SK-N-SH (cell line): ENCODE results near the gene PAAF1. TPM values are rescaled to one million over a fixed set of nuclear protein-coding genes. Genes with fewer than 3 reads are reported as not detected.

Experiments
- CTCF ChIA-PET: fragments of 300-600, 350-600 bp; formaldehyde crosslinking; extraction: SDS; loops from one replicate; lab custom pipeline; 2021; lab: Yijun Ruan, JAX
- POLR2A ChIA-PET: fragments of 350-600 bp; sonication (Branson Sonifier 250); formaldehyde crosslinking; extraction: SDS; loops from one replicate; lab custom pipeline; 2020; ENCODE audit warnings: antibody characterized with exemption, inconsistent platforms; lab: Yijun Ruan, JAX
- DNase-seq: peaks from one replicate; pipeline ENCODE4 v3.0.0; 2012
- H2AFZ ChIP-seq: fragments of 200-600 bp; sonication (generic); 2 replicates; pipeline ENCODE4 v1.8.1; 2016; ENCODE audit warnings: antibody characterized with exemption, mild to moderate bottlenecking, low read depth
- H3F3A ChIP-seq: fragments of 200-600 bp; sonication (generic); replicated peaks from 2 replicates; pipeline ENCODE3; 2016; ENCODE audit warnings: antibody characterized with exemption, mild to moderate bottlenecking; ENCODE audit not compliant: insufficient read depth
- H3K27ac ChIP-seq, 2 experiments: fragments of 200-500 bp in 1 of 2; fragments of 200-600 bp in 1 of 2; sonication (Bioruptor generic) in 1 of 2; sonication (generic), shearing (Covaris generic) in 1 of 2; 2 replicates each; pipeline versions ENCODE4 v1.5.1 to v1.6.1; 2014 to 2016; ENCODE audit warnings: low read depth in 2 of 2, inconsistent platforms in 1 of 2, low read length in 1 of 2, mild to moderate bottlenecking in 1 of 2, mixed read lengths in 1 of 2
- H3K27me3 ChIP-seq: fragments of 200-600 bp; sonication (generic), shearing (Covaris generic); 2 replicates; pipeline ENCODE4 v1.6.1; 2016; ENCODE audit warnings: mixed run types; ENCODE audit not compliant: insufficient read depth
- H3K36me3 ChIP-seq, 2 experiments: fragments of 200-500 bp in 1 of 2; fragments of 200-600 bp in 1 of 2; sonication (Bioruptor generic) in 1 of 2; sonication (generic) in 1 of 2; replicated peaks in 1 of 2; 2 replicates each; pipeline versions ENCODE3 to v1.5.1; 2014 to 2016; ENCODE audit warnings: low read length in 1 of 2, mild to moderate bottlenecking in 1 of 2; ENCODE audit not compliant: insufficient read depth in 2 of 2, control insufficient read depth in 1 of 2
- H3K4me1 ChIP-seq, 2 experiments: fragments of 200-500 bp in 1 of 2; fragments of 200-600 bp in 1 of 2; sonication (Bioruptor generic) in 1 of 2; sonication (generic), shearing (Covaris generic) in 1 of 2; 2 replicates each; pipeline versions ENCODE4 v1.5.1 to v1.6.1; 2014 to 2016; ENCODE audit warnings: low read depth in 1 of 2, low read length in 1 of 2, mixed run types in 1 of 2; ENCODE audit not compliant: insufficient read depth in 2 of 2, control insufficient read depth in 1 of 2
- H3K4me2 ChIP-seq: fragments of 200-600 bp; sonication (generic), shearing (Covaris generic); 2 replicates; pipeline ENCODE4 v1.6.1; 2017; ENCODE audit warnings: mixed run types
- H3K4me3 ChIP-seq, 2 experiments: fragments of 200-500 bp in 1 of 2; fragments of 200-600 bp in 1 of 2; sonication (Bioruptor generic) in 1 of 2; sonication (generic), shearing (Covaris generic) in 1 of 2; 2 replicates each; pipeline versions ENCODE4 v1.5.1 to v1.8.1; 2014 to 2016; ENCODE audit warnings: low read depth in 2 of 2, inconsistent platforms in 1 of 2, low read length in 1 of 2, mild to moderate bottlenecking in 1 of 2, mixed read lengths in 1 of 2, moderate library complexity in 1 of 2
- H3K79me2 ChIP-seq: fragments of 200-600 bp; sonication (generic); 2 replicates; pipeline ENCODE4 v1.8.1; 2017; ENCODE audit warnings: mild to moderate bottlenecking; ENCODE audit not compliant: insufficient read depth
- H3K9ac ChIP-seq: fragments of 200-600 bp; sonication (generic); 2 replicates; pipeline ENCODE4 v1.6.1; 2017; ENCODE audit warnings: mixed run types
- H3K9me2 ChIP-seq: fragments of 200-600 bp; sonication (generic); 2 replicates; pipeline ENCODE4 v1.6.1; 2017; ENCODE audit warnings: mixed run types
- H3K9me3 ChIP-seq: fragments of 200-600 bp; sonication (generic); 2 replicates; pipeline ENCODE4 v1.6.1; 2017; ENCODE audit warnings: mixed run types, mild to moderate bottlenecking, moderate library complexity
- H4K20me1 ChIP-seq: fragments of 200-600 bp; sonication (generic); 2 replicates; pipeline ENCODE4 v1.6.1; 2017; ENCODE audit warnings: mild to moderate bottlenecking, mixed run types; ENCODE audit not compliant: insufficient read depth
- CHD2 ChIP-seq: fragments of 150-350 bp; IDR thresholded peaks from 2 replicates; pipeline ENCODE4 v1.6.1; 2018; ENCODE audit warnings: low read length; ENCODE audit not compliant: partially characterized antibody
- CTCF ChIP-seq: fragments of 200-600 bp; sonication (generic); IDR thresholded peaks from 2 replicates; pipeline ENCODE4 v1.6.1; 2017; ENCODE audit warnings: antibody characterized with exemption, mild to moderate bottlenecking, moderate library complexity
- ELF1 ChIP-seq: IDR thresholded peaks from 2 replicates; pipeline ENCODE4 v1.4.0; 2012
- FOXM1 ChIP-seq: IDR thresholded peaks from 2 replicates; pipeline ENCODE4 v1.4.0; 2012; ENCODE audit warnings: low read depth, mild to moderate bottlenecking
- MAX ChIP-seq: IDR thresholded peaks from 2 replicates; pipeline ENCODE4 v1.4.0; 2012; ENCODE audit warnings: low read depth
- MEF2A ChIP-seq: IDR thresholded peaks from 2 replicates; pipeline ENCODE4 v1.4.0; 2012; ENCODE audit warnings: low read depth, borderline replicate concordance
- MXI1 ChIP-seq: IDR thresholded peaks from 2 replicates; pipeline ENCODE4 v1.6.1; 2012; ENCODE audit warnings: mild to moderate bottlenecking, low read depth, low read length, improper control_type of control experiment
- PBX3 ChIP-seq: IDR thresholded peaks from 2 replicates; pipeline ENCODE4; 2012
- REST ChIP-seq: IDR thresholded peaks from 2 replicates; pipeline ENCODE4 v1.6.1; 2012; ENCODE audit warnings: mild to moderate bottlenecking, low read depth, low read length, moderate library complexity
- TAF1 ChIP-seq: IDR thresholded peaks from 2 replicates; pipeline ENCODE4 v1.6.1; 2012; ENCODE audit warnings: low read depth, mild to moderate bottlenecking, low read length, moderate library complexity, borderline replicate concordance
- TCF12 ChIP-seq: IDR thresholded peaks from 2 replicates; pipeline ENCODE4 v1.4.0; 2012
- USF1 ChIP-seq: IDR thresholded peaks from 2 replicates; pipeline ENCODE4 v1.4.0; 2012; ENCODE audit warnings: low read depth, borderline replicate concordance
- USF2 ChIP-seq: fragments of 150-350 bp; IDR thresholded peaks from 2 replicates; pipeline ENCODE4 v1.6.1; 2017; ENCODE audit warnings: antibody characterized with exemption, low read length, low read depth, borderline replicate concordance
- YY1 ChIP-seq: IDR thresholded peaks from 2 replicates; pipeline ENCODE4 v1.4.0; 2012; ENCODE audit warnings: low read depth, mild to moderate bottlenecking
- ZBTB33 ChIP-seq: IDR thresholded peaks from 2 replicates; pipeline ENCODE4 v1.4.0; 2012; ENCODE audit warnings: low read depth, borderline replicate concordance
- WGBS: methylation state at CpG from one replicate; pipeline ENCODE4 v1.1.6; 2017; ENCODE audit warnings: low lambda C conversion rate; 5-methylcytosine and 5-hydroxymethylcytosine counted together
- polyA plus RNA-seq, 3 experiments: library from polyadenylated mRNA; depleted of rRNA; stranded (reverse); fragments of >200 nt; gene quantifications; 2 replicates each; pipeline ENCODE4 v1.2.3, GENCODE V29; 2012
- TF ChIP-seq, protein P1 (sequence below): fragments of 150-350 bp; IDR thresholded peaks from 2 replicates; pipeline ENCODE4 v1.6.1; 2016; ENCODE audit warnings: mild to moderate bottlenecking, low read depth, low read length

Gene PAAF1
- polyA plus RNA-seq, 1 of the 3 experiments (the other 2 are of a cell fraction): 23.2 TPM

DNA sequence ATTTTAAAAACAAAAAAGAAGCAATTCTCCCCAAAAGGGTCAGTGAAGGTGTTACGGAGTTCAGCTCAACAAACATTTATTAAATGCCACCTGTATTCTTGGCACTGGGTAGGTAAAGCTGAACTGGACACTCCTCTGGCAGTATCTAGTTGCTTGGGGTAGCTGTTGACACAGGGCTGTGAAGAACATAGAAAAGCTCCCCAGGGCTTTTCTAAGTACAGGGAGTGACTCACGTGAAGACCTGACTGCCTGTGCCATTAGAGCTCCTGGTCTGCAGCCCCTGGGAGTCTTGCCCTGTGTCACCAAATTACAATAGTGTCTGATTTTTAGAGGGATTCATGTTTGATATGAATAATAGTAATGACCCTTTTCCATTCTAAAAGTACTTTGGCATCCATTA lies 43.7 kb upstream of the PAAF1 start:
- no peaks in the 10 kb centered on the region for H3K79me2 ChIP-seq
- H3K9ac ChIP-seq: no peak overlapping the region
- no peaks in the 10 kb centered on the region for H3K9me3 ChIP-seq
- H3K27me3 ChIP-seq: no peaks in the 10 kb centered on the region
- POLR2A ChIA-PET: no interaction called here
- H3K36me3 ChIP-seq: no peaks in the 10 kb centered on the region
- H3K9me2 ChIP-seq: no peaks in the 10 kb centered on the region
- no peak overlapping the region for H2AFZ ChIP-seq
- no peak for DNase-seq
- H3K27ac ChIP-seq: no peak overlapping the region
- H3K4me1 ChIP-seq: peaks cover 0 to 2% of the 10 kb centered on the region in 2 experiments; a peak in 1 of 4 replicates
- WGBS: 94% methylated on average over 2 of the region's 2 CpGs
- no peak overlapping the region for H3K4me2 ChIP-seq
- CTCF ChIA-PET: no interaction called here
- no peaks in the 10 kb centered on the region for H3F3A ChIP-seq
- H4K20me1 ChIP-seq: no peaks in the 10 kb centered on the region
- no peak for TF ChIP-seq TCF12
- no peak for TF ChIP-seq MAX
- no peak for TF ChIP-seq ELF1
- TF ChIP-seq CHD2: no peak
- TF ChIP-seq CTCF: no peak
- TF ChIP-seq USF1: no peak
- no peak for TF ChIP-seq MXI1
- TF ChIP-seq FOXM1: no peak
- TF ChIP-seq, protein P1, sequence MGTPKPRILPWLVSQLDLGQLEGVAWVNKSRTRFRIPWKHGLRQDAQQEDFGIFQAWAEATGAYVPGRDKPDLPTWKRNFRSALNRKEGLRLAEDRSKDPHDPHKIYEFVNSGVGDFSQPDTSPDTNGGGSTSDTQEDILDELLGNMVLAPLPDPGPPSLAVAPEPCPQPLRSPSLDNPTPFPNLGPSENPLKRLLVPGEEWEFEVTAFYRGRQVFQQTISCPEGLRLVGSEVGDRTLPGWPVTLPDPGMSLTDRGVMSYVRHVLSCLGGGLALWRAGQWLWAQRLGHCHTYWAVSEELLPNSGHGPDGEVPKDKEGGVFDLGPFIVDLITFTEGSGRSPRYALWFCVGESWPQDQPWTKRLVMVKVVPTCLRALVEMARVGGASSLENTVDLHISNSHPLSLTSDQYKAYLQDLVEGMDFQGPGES: no peak
- no peak for TF ChIP-seq USF2
- TF ChIP-seq MEF2A: no peak
- no peak for TF ChIP-seq TAF1
- no peak for TF ChIP-seq PBX3
- TF ChIP-seq YY1: no peak
- TF ChIP-seq ZBTB33: no peak
- TF ChIP-seq REST: no peak
- TF ChIP-seq, all 33 proteins: peak for 0
- H3K4me3 ChIP-seq: no peak overlapping the region
